ENCODE data around the gene RBM26.

Gene RBM26

GRCh38 chr13:79338343-79338742 lies 67.7 kb downstream of the RBM26 start:
- DNase-seq (ENCODE audit: extremely low read depth, low read depth): no peak
- no peak for TF ChIP-seq CTCF (IDR thresholded peaks at IDR 0.05; ENCODE audit: low read depth, low read length, missing control alignments)
- H3K4me3 ChIP-seq (replicated peaks; ENCODE audit: low read depth, low read length): no peak overlapping the region

- TF ChIP-seq CTCF (IDR thresholded peaks at IDR 0.05; ENCODE audit: low read depth, low read length, missing control alignments): no peak
- DNase-seq (ENCODE audit: extremely low read depth, low read depth): no peak
Measured at GRCh38 chr13:79336966-79337365, 69.1 kb downstream of the RBM26 start.

GRCh38 chr13:79328510-79328909 lies 77.5 kb downstream of the RBM26 start:
- no peak for TF ChIP-seq CTCF (IDR thresholded peaks at IDR 0.05; ENCODE audit: low read depth, low read length, missing control alignments)
- H3K4me3 ChIP-seq (replicated peaks; ENCODE audit: low read depth, low read length): no peak overlapping the region
- no peak for DNase-seq (ENCODE audit: extremely low read depth, low read depth)

More at GRCh38 chr13:79336966-79337365, 69.1 kb downstream of the RBM26 start:
- no peak overlapping the region for H3K4me3 ChIP-seq (replicated peaks; ENCODE audit: low read depth, low read length)

- DNase-seq (ENCODE audit: extremely low read depth, low read depth): no peak
- no peak for TF ChIP-seq CTCF (IDR thresholded peaks at IDR 0.05; ENCODE audit: low read depth, low read length, missing control alignments)
- no peak overlapping the region for H3K4me3 ChIP-seq (replicated peaks; ENCODE audit: low read depth, low read length)
Measured at GRCh38 chr13:79320433-79320832, 85.6 kb downstream of the RBM26 start.

- DNase-seq (ENCODE audit: extremely low read depth, low read depth): no peak
- no peak for TF ChIP-seq CTCF (IDR thresholded peaks at IDR 0.05; ENCODE audit: low read depth, low read length, missing control alignments)
- H3K4me3 ChIP-seq (replicated peaks; ENCODE audit: low read depth, low read length): no peak overlapping the region
Measured at GRCh38 chr13:79318664-79319063, 87.4 kb downstream of the RBM26 start.

GRCh38 chr13:79317856-79318255 lies 88.2 kb downstream of the RBM26 start:
- DNase-seq (ENCODE audit: extremely low read depth, low read depth): no peak
- TF ChIP-seq CTCF (IDR thresholded peaks at IDR 0.05; ENCODE audit: low read depth, low read length, missing control alignments): no peak

GRCh38 chr13:79314652-79315051 lies 91.4 kb downstream of the RBM26 start:
- no peak for DNase-seq (ENCODE audit: extremely low read depth, low read depth)
- TF ChIP-seq CTCF (IDR thresholded peaks at IDR 0.05; ENCODE audit: low read depth, low read length, missing control alignments): no peak
- no peak overlapping the region for H3K4me3 ChIP-seq (replicated peaks; ENCODE audit: low read depth, low read length)

More at GRCh38 chr13:79317856-79318255, 88.2 kb downstream of the RBM26 start:
- no peak overlapping the region for H3K4me3 ChIP-seq (replicated peaks; ENCODE audit: low read depth, low read length)

All from HFF-Myc (cell line).